Breast epithelium (tissue), 4 donors: ENCODE results near the gene HLA-DMA. TPM values are rescaled to one million over a fixed set of nuclear protein-coding genes. Genes with fewer than 3 reads are reported as not detected.

Experiments used
- DNase-seq, 2 donors: peaks; one replicate each; pipeline ENCODE4 v3.0.0-alpha.2; 2019; ENCODE audit warnings: low spot score in 2 of 2
- H3K27ac ChIP-seq, 2 donors: fragments of 200-600 bp; sonication (generic) in 1 of 2; one replicate each; pipeline ENCODE4 v1.5.1; 2016 to 2019; ENCODE audit warnings: mild to moderate bottlenecking in 1 of 2
- H3K27me3 ChIP-seq, 2 donors: fragments of 200-600 bp; sonication (generic) in 1 of 2; one replicate each; pipeline versions ENCODE4 v1.5.1 to v1.6.0; 2017 to 2019; ENCODE audit warnings: control low read depth in 1 of 2, mild to moderate bottlenecking in 1 of 2
- H3K36me3 ChIP-seq: fragments of 200-600 bp; one replicate; pipeline ENCODE4 v1.5.1; 2019
- H3K4me1 ChIP-seq, 2 donors: fragments of 200-600 bp; sonication (generic); one replicate each; pipeline ENCODE4 v1.5.1; 2016 to 2019; ENCODE audit warnings: control low read depth in 1 of 2
- H3K4me3 ChIP-seq, 3 donors: fragments of 200-600 bp; sonication (generic); 1 replicate in 2 of 3; 2 replicates in 1 of 3; pipeline ENCODE4 v1.5.1; 2016 to 2019; ENCODE audit warnings: mild to moderate bottlenecking in 3 of 3, moderate library complexity in 2 of 3
- H3K9me3 ChIP-seq, 2 donors: fragments of 200-600 bp; sonication (generic) in 1 of 2; one replicate each; pipeline ENCODE4 v1.5.1; 2016 to 2019; ENCODE audit warnings: control low read depth in 1 of 2
- POLR2A ChIP-seq: fragments of 450-650 bp; IDR thresholded peaks from one replicate; pipeline ENCODE4 v1.6.1; 2016; ENCODE audit warnings: antibody characterized with exemption, mild to moderate bottlenecking, moderate library complexity
- POLR2AphosphoS5 ChIP-seq, 3 donors: sonication (generic); formaldehyde crosslinking; IDR thresholded peaks; one replicate each; pipeline ENCODE4 v1.6.1; 2017; ENCODE audit warnings: antibody characterized with exemption in 3 of 3
- intact Hi-C: fragments of 100-400 bp; cut with DNase I; formaldehyde crosslinking; loops from one replicate; pipeline ENCODE4 v1.15.1; 2023; ENCODE audit warnings: low total_unique reads
- total RNA-seq, 3 donors: library from RNA; depleted of rRNA; stranded (reverse); fragments of >200 nt; gene quantifications; one replicate each; pipeline ENCODE4 v1.1.0, GENCODE V29; 2016
- TF ChIP-seq, protein P1 (sequence below), 3 donors: fragments of 450-650 bp; IDR thresholded peaks; one replicate each; pipeline ENCODE4 v1.5.1; 2016 to 2017; ENCODE audit warnings: antibody characterized with exemption in 3 of 3, mild to moderate bottlenecking in 3 of 3, moderate library complexity in 3 of 3

The HLA-DMA gene
- total RNA-seq, 3 donors from 2014 or later, result 28.5 to 41.9 (median 30.9) TPM

DNA sequence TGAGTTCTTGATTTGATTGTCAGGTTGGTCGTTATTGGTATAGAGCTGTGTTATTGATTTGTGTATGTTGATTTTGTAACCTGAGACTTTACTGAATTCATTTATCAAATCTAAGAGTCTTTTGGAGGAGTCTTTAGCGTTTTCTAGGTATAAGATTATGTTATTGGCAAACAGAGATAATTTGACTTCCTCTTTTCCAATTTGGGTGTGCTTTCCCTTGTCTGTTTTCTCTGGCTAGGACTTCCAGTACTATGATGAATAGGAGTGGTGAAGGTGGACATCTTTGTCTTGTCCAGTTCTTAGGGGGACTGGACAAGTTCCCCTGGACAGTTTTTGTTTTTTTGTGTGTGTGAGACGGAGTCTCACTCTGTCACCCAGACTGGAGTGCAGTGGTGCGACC, 39.1 kb upstream of the HLA-DMA start:
- TF ChIP-seq POLR2A (no peak), POLR2AphosphoS5 (IDR thresholded peaks at IDR 0.05) (no peak)
- TF ChIP-seq, protein P1, sequence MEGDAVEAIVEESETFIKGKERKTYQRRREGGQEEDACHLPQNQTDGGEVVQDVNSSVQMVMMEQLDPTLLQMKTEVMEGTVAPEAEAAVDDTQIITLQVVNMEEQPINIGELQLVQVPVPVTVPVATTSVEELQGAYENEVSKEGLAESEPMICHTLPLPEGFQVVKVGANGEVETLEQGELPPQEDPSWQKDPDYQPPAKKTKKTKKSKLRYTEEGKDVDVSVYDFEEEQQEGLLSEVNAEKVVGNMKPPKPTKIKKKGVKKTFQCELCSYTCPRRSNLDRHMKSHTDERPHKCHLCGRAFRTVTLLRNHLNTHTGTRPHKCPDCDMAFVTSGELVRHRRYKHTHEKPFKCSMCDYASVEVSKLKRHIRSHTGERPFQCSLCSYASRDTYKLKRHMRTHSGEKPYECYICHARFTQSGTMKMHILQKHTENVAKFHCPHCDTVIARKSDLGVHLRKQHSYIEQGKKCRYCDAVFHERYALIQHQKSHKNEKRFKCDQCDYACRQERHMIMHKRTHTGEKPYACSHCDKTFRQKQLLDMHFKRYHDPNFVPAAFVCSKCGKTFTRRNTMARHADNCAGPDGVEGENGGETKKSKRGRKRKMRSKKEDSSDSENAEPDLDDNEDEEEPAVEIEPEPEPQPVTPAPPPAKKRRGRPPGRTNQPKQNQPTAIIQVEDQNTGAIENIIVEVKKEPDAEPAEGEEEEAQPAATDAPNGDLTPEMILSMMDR (IDR thresholded peaks at IDR 0.05), result no peak
- no peak for DNase-seq
- Histone ChIP-seq H3K4me1 (no peaks in the 10 kb centered on the region), H3K27ac (no peak overlapping the region), H3K36me3 (no peaks in the 10 kb centered on the region), H3K4me3 (no peak overlapping the region), H3K9me3 (no peaks in the 10 kb centered on the region), H3K27me3 (no peaks in the 10 kb centered on the region)
- intact Hi-C loops, result no loop called here

DNA sequence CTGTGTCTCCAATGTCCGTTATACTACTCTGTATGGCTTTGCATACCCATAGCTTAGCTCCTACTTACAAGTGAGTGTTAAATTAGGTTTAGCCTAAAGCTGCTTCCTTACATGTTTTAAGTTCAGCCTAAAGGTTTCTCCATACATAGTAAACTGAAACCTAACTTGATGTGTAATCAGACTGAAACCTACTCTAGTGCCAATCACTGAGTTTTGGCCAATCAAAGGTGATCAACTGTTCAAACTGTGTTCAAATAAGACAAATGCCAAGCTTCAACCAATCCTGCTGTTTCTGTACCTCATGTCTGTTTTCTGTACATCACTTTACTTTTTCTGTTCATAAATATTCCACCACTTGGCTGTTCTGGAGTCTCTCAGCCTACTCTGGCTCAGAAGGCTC, 36.5 kb upstream of the HLA-DMA start:
- DNase-seq, result no peak
- H3K36me3 ChIP-seq, result no peaks in the 10 kb centered on the region
- H3K27me3 ChIP-seq, result no peaks in the 10 kb centered on the region
- intact Hi-C loops, result no loop called here
- H3K9me3 ChIP-seq, result no peaks in the 10 kb centered on the region
- TF ChIP-seq, protein P1 (IDR thresholded peaks at IDR 0.05), result no peak
- no peak for TF ChIP-seq POLR2AphosphoS5 (IDR thresholded peaks at IDR 0.05)
- TF ChIP-seq POLR2A, result no peak
- no peak overlapping the region for H3K4me3 ChIP-seq
- H3K27ac ChIP-seq, result no peak overlapping the region
- H3K4me1 ChIP-seq, result no peaks in the 10 kb centered on the region

DNA sequence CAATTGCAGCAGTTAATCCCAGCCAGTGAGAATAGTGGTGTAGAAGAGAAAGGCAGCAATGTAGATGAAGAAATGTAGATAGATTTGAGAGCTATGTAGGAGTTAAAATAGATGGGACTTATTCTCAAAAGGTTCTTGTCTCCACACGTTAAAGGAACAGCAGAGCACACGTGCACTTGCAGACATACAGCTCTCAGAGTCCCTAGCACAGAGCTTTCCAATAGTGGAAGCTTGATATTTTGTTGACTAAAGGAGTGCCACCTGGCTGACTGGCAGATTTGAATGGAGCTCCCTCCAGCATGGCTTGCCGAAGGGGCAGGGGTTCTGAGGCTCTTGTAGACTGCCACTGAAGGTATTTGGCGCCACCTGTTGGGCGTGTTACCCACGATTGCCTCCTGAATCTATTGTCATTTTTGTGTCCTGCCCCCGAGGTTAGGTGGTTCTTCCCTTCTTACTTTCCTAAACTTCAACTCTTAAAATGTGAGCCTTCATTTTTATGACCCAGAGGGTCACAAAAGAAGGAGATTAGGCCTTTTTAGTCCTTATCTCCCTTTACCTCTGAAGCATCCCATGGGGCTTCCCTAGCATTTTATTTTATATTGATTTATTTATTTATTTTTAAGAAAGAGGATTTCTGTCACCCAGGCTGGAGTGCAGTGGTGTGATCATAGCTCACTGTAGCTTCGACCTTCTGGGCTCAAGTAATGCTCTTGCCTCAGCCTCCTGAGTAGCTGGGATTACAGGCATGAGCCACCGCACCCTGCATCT, 31.9 kb upstream of the HLA-DMA start:
- H3K27ac ChIP-seq, result no peak overlapping the region
- no peaks in the 10 kb centered on the region for H3K4me1 ChIP-seq
- H3K9me3 ChIP-seq, result no peaks in the 10 kb centered on the region
- peaks cover under 1% of the 10 kb centered on the region for H3K36me3 ChIP-seq
- peak; percentile 90 to 92 for DNase-seq
- no peaks in the 10 kb centered on the region for H3K27me3 ChIP-seq
- H3K4me3 ChIP-seq, result no peak overlapping the region
- TF ChIP-seq POLR2AphosphoS5 (IDR thresholded peaks at IDR 0.05) (no peak), POLR2A (no peak)
- TF ChIP-seq, protein P1 (IDR thresholded peaks at IDR 0.05), result peak; percentile 65 to 92 (median 89)
- intact Hi-C loops, result loop anchor here (5.0 kb wide), 1 partner anchor 108 kb away; no protein-coding TSS in a partner anchor

DNA sequence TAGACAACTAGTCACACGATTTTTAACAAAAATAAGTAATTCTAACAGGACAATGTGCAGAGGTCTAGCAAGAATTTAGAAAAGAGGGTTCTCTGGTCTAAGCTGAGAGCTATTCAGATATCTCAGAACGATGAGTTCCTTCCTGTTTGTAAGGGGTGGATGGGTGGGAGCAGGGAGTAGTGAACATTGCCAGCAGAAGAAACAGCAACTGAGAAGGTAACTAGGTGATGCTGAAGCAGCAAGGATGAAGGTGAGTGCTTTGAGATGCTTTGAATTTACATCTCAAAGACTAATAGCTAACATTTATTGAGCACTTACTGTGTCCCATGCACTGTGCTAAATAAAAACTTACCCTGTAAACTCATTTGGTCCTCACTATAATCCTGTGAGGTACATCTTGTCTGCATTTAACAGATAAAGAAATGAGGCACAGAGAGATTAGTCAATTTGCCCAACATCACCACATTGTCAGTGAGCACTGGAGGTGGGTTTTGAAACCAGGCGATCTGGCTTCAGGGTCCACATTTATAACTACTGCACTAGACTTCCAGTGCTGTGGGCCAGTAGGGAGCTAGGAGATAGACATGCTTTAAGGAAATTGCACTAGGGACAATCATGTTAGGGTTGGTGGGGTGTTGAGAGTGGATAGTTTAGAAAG, 31.2 kb upstream of the HLA-DMA start:
- Histone ChIP-seq H3K4me1 (no peaks in the 10 kb centered on the region), H3K9me3 (no peaks in the 10 kb centered on the region), H3K36me3 (peaks cover 3% of the 10 kb centered on the region), H3K4me3 (no peak overlapping the region), H3K27ac (no peak overlapping the region), H3K27me3 (no peaks in the 10 kb centered on the region)
- intact Hi-C loops, result loop anchor here (5.0 kb wide), 1 partner anchor 107 kb away; no protein-coding TSS in a partner anchor
- TF ChIP-seq POLR2AphosphoS5 (IDR thresholded peaks at IDR 0.05) (no peak), POLR2A (no peak)
- TF ChIP-seq, protein P1 (IDR thresholded peaks at IDR 0.05), result no peak
- no peak for DNase-seq

DNA sequence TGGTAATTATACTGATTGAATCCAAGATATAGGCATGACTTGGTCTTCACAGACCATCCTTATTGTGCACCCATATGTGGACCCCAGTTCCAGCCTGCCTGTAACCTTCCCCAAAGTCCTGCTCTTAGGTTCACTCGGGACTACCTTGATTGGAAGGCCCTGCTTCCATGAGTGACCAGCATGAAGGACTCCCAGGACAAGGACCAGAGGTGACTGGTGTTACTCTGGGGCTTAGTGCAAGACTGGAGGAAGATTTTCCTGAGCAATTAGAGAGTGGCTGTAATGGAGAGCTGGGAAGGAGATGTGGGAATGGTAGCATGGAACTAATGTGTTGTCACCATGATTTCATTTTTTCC, 30.6 kb upstream of the HLA-DMA start:
- Histone ChIP-seq H3K36me3 (peaks cover 6% of the 10 kb centered on the region), H3K9me3 (no peaks in the 10 kb centered on the region), H3K4me3 (no peak overlapping the region), H3K27me3 (no peaks in the 10 kb centered on the region), H3K27ac (peak overlapping the region in 1 of 2 donors; percentile 16), H3K4me1 (no peaks in the 10 kb centered on the region)
- DNase-seq, result no peak
- intact Hi-C loops, result loop anchor here (5.0 kb wide), 1 partner anchor 106 kb away; no protein-coding TSS in a partner anchor
- TF ChIP-seq POLR2A (no peak), POLR2AphosphoS5 (IDR thresholded peaks at IDR 0.05) (no peak)
- TF ChIP-seq, protein P1 (IDR thresholded peaks at IDR 0.05), result no peak
